Activated CD4-positive, CD25-positive, alpha-beta regulatory T cell treated with anti-CD3 and anti-CD28 coated beads, Interleukin-2, amount 50 U/mL, for 16 hours (primary cell): ENCODE data around the gene COL23A1.

Source experiments
- DNase-seq: peaks from one replicate; pipeline ENCODE4 v3.0.0-alpha.2; 2020; ENCODE audit warnings: low read depth, low spot score

Gene COL23A1

DNA sequence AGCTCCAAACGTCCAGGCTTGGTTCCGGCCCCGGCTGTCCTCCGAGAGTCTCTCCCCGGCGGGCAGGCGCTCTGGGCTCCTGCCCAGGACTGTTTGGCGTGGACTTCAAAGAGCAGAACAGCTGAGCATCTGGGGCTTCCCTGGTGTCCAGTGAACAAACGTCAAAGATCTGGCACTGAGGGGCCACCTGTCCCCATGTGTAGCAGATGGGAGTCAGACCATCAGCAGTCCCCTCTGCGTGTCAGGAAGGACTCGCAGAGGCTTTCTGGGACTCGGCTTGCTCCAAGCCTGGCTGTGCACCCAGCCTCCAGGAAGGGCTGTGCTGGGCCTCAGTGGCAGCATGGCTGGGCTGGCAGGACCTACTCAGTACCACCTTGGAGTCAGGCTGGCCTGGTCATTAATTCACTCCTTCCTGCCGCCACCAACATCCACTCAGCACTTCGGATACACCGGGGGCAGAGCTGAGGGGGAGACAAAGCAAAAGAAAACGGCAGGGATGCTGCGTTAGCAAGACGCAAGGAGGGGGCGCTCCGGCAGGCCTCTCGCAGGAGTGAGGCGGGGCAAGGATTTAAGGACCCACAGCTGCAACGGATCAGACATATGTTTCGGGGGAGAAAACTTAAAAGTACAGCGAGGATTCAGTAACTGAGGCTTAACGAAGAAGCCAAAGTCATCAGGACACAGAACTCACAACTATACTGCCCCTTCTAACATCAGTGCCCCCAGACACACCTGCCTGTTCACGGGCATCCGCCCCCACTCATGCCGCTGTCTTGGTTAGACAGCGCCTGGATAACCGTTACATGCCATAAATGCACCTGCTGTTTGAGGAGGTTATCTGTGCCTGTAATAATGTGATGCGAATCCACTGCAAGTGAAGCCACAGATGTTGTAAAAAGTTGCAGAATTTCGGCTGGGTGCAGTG, 193.1 kb downstream of the COL23A1 start:
- DNase-seq, result no peak

DNA sequence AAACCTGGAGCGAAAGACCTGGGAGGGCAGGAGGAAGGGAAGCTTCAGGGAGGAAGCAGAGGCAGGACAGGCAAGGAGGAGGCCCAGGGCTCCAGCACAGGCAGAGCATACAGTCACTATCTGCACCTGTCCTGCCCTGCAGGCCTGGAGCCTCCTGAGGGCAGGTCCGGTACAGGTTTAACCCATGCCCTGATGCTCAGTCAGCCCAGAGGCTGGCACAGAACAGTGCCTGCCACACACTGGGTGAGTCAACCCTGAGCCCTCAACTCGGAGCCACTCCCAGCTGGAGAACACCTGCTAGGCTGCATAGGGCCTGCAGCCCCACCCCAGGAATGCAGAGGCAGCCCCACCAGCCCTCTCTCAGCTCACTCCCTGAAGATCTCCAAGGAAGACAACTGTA, 196.1 kb downstream of the COL23A1 start:
- DNase-seq, result no peak

DNA sequence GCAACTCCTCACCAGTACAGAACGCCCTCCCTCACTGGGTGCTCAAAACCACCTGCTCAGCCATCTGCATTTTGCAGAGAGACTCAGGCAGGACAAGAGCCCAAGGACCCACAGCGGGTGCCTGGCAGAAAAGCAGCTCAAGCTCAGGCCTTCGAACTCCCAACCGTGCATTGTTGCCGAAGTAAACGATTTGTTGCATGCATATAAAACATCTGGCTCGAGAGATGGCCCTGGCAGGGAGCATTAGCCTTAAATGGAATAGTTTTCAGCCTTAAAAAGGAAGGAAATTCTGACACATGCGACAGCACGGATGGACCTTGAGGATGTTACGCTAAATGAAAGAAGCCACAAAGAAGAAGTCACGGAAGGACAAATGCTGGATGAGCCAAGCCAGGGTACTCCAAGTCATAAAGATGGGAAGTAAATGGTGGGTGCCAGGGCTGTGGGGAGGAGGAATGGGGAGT, 197.2 kb downstream of the COL23A1 start:
- DNase-seq, result no peak

DNA sequence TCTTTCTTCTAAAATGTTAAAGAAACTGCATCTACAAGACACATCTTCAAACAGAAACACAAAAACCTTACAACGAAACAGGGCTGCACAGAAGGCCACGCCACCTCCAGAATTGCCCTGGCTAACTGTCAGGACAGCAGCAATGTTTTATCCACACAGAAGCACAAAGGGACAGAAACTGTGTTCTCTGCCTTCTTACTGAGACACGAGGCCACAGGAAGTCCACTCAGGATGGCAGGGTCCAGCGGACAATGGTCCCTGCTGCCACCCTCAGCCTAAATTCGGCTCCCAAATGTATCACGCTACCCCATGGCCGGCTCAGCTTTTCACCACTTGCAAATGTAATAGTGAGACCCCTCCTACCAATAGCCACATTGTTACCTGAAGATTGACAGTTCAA, 197.8 kb downstream of the COL23A1 start:
- DNase-seq, result no peak

DNA sequence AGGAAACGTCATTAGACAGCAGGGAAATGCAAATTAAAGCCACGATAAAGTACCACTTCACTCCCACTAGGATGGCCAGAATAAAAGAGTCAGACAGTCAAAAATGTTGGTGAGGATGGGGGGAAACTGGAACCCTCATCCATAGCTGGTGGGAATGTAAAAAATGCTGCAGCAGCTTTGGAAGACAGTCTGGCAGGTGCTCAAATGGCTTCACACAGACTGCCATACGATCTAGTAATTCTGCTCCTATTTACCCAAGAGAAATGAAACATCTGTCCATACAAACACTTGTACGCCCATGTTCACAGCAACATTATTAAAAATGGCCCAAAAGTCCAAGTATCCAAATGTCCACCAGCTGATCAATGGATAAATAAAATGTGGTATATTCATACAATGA, 198.7 kb downstream of the COL23A1 start:
- no peak for DNase-seq

DNA sequence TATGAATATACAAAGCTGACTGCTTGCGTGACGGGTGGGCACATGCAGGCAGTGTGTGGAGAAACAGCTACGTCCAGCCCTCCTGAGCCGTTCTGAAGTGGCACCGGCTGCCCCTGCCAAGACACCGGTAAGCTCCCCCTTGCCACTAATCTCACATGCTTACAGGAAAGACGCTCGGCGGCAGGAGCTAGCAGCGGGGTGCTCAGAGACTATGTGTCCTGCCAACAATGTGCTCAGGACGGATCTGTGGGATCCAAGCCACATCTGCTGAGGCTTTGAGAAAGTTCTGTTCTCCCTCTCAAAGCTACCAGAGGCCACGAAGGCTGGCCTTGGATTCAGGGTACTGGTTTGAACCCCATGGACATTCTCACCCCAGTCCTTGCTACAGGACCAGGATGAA, 200.4 kb downstream of the COL23A1 start:
- DNase-seq, result no peak

DNA sequence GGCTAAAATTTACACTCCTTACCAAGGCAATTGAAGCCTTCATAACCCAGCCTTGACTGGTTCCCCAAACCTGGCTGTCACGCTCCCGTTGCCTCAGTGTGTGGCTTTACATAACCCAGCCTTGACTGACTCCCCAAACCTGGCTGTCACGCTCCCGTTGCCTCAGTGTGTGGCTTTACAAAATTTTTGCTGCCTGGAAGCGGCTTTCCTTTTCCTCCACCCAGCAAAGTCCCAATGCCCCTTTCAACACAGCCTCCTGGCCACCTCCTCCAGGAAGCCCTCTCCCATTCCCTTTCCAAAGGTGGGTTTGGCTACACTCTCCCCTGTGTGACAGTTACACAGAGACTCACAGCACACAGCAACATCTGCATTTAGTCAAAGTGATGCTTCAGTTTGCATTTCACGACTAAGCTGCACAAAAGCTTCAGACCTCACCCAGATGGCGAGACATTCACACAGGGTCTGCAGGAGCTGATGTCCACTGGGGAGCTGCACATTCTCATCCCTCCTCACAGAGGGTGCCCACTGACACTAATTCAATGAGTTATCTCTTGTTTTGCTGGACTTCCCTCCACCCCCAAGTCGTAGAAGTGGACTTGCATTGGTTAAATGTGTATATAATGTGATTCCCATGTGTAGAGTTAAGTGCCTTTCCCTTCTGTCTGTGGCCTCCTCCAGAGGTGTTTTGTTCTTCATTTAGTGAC, 201.0 kb downstream of the COL23A1 start:
- DNase-seq, result no peak

DNA sequence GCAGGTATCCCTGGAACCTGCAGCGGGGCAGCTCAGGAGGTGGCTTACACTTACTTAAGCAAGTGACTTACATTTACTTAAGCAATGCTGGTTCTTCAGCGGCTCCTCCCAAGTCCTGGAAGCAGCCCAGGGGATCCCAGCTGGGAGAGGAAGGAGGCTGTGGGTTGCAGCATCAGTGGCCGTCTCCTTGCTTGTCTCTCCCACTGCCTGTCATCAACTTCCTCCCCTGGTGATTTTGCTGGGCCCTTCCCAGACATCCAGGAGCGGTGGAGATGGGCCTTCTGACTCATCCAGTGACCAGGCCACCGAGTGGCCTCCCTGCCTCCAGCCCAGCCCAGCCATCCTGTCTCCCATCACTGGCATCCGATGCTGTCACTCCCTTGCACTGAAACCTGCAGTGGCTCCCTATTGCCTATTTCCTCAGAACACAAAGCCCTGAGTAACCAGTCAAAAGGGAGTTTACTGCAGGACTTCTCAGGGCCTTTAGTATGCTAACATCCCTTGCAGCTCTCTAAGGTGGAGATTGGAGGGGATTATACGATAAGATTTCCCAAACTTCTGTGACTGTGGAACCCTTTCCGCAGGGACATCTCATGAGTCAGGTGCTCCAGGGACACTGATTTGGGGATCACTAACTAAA, 201.7 kb downstream of the COL23A1 start:
- no peak for DNase-seq

DNA sequence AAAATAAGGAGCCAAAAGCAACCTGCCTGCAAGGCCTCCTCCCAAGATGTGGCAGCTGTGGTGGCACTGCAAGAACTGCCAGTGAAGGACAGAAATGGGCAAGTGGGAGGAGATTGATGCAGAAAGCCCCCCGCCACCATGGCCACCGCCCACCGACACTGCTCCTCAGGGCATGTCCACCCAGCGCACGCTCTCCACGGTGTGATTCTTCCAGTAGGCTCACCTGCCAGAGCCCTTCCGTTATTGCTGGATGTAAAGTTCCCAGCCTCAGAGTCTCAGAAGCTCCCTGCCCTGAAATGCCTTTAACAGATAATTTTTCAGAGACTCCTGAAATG, 202.4 kb downstream of the COL23A1 start:
- DNase-seq, result no peak

DNA sequence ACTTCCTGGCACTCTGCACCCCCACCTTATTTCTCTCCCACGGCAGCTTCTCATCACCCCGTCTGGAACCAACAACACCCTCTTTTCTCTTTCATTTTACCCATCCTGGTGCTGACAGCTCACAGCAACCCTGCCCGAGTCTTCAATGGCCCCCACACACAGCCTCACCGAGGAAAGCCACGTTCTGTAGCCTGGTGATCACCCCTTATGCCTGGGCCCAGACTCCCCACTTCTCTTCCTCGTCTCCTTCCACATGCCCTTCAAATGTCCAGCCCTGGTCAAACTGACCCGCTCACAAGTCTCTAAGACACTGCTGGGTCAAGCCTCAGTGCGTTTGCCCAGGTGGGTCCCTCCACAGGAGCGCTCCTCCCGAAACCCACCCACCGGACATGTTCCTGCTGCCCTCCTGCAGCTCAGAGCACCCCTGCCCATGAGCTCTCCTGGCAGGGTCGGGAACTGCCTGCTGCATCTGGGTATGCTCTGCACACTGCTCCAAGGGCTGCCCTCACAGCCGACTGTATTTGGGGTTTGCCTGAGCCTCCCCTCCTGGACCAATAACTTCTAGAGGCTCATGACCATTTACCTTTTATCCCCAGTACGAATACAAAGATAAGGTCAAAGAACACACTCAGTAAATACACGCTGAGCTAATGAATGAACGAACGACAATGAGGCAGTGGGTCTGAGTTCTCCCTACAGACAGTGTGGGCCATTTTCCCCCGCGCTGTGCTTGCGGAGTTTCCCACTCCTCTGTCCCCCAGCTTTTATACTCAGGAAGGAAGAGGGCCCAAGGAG, 202.9 kb downstream of the COL23A1 start:
- no peak for DNase-seq

DNA sequence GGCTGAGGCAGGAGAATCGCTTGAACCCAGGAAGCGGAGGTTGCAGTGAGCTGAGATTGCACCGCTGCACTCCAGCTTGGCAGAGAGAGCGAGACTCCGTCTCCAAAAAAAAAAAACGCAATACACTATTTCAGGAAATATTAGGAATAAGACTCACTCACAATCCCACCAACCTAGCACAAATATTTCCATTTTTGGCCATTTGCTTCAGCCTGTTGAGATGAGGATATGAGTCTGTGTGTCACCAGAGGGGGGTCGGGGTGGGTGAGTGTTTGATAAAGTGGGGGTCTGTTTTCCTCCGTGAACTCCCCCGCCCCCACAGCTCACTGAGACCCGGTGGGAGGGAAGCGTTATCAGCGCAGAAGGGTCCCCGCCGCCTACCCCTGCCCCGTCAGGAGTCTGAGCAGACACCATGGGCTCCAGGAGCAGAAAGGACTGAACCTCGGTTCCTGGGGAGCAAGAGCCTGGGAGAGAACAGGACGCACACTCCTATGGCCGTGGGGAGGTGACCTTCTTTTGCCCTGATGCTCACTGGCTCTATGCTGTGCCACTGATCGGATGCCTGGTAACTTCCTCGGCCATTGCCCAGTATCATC, 203.8 kb downstream of the COL23A1 start:
- DNase-seq, result no peak

DNA sequence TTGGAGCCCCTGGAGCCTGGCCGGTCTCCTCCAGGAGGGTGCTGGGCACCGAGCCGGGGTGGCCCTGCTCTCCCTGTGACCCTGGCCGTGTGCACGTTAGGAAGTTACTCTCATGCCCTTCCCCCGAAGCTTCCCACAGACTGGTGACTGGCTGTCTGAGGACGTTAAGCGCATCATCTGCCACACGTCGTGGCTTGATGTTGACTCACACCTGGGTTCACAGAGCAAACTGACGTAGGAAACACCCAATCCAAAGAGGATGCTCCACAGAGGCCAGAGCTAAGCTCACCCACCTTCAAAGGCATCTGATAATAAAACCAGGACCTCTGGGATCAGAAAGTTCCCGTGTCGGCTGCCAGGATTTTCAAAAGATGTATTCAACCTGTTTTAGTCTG, 204.7 kb downstream of the COL23A1 start:
- no peak for DNase-seq

DNA sequence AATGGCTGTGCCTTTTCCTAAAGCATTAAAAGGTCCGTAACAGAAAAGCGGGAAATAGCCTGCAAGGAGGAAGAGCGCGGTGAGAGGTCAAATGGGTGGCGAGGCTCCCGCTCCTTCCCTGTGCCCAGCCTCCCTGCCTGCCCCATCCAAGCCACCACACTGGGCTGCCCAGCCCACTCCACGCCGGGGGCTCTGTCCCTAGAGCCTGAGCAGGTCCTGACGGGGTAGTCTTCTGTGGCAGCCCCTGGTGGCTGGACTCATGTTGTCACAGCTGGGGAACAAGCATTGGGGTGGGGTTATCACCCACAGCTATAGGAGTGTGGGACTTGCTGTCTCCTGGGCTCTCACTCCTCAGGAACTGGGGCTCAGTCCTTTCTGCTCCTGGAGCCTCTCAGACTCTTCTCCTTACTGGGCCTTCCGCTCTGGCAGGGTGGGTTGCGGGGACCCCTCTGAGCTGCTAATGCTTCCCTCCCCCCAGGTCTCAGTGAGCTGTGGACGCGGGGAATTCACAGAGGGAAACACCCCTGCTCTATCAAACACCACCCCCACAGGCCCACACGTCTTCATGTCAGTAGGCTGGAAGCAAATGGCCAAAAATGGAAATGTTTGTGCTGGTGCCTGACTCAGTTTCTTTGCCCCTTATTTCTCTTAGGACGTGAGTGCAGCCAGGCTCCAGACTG, 205.2 kb downstream of the COL23A1 start:
- no peak for DNase-seq

DNA sequence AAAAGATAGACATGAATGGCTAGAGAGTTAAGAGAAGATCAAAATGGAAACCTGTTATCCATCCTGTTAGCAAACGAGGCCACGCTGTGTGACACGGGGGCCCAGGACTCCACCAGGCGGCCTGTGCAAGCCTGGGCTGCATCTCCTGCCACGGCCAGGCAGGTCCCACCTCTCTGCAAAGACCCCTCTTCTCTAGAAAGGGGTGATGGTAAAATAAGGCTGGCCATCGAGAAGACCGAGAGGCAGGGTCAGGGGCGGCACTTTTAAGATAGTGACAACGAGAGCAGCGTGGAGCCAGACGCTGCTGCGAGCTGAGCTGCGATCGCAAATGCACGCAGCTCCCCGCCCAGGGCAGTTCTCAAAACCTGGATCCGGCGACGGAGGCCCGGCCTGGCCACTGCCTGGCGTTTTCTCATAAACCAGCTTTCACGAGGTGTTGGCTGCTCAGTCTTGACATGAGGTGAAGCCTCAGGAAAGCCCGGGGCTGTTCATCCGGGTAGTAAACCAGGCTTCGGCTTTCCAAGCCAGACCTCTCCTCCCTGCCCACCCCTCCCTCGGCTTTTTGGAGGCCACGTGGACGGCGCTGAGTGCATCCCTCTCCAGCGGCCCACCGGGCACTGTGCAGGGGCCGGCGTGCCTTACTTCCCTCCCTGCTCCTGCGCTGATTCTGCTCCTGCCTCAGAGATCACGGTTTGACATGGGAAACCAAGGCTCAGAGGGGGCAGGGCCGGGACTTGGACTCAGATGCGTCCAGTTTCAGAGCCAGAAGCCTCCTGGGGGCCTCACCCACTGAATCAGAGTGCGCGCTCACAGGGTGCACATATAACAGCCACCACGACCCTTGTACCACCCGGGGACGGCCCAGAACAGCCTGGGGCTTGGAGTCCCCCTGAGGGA, 206.0 kb downstream of the COL23A1 start:
- no peak for DNase-seq

DNA sequence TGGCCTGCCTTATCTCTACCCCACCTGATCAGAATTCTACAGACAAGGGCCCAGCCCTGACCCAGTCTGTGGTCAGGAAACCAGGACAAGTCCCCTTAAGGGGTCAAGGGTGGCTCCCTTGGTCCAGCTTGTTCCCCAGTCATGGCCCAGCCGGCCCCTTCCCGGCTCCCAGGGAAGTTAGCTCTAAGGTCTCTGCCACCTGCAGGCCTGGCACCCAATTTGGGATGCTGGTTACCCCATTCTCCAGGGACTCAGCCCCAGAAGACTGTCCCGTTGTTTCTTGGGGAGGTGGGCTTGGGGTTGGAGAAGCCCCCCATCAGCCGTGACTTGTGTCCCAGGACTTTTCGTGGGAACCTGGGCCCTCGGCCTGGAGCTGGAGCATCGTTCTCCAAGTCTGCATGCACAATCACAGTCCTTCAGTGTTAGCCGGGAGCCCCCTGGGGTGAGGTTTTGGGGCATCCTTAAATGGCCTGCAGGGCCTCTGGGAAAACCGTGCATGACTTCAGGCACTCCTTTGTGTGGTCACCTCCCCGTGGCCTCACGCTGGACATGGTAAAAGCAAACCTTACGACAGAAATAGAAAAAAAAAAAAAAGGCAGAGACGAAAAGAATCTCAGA, 206.8 kb downstream of the COL23A1 start:
- DNase-seq, result no peak

DNA sequence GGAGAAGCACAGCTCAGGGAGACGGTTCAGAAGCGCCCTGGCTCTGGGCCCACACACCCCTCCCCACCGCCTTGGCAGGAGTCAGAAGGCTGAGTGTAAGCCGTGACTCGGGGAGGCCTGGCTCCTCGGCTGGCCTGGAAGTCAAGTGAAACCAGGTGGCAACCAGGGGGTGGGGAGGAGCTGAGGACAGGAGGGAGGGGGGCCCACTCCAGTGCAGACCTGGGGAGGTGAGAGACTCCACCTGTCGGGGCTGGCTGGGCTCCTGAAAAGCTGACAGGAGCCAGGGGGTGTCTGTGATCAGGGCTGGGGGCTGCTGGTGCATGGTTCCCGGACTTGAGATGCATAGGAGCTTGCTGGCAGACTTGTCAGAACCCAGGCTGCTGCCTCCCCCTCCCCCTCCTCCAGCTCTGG, 207.4 kb downstream of the COL23A1 start:
- DNase-seq, result no peak

DNA sequence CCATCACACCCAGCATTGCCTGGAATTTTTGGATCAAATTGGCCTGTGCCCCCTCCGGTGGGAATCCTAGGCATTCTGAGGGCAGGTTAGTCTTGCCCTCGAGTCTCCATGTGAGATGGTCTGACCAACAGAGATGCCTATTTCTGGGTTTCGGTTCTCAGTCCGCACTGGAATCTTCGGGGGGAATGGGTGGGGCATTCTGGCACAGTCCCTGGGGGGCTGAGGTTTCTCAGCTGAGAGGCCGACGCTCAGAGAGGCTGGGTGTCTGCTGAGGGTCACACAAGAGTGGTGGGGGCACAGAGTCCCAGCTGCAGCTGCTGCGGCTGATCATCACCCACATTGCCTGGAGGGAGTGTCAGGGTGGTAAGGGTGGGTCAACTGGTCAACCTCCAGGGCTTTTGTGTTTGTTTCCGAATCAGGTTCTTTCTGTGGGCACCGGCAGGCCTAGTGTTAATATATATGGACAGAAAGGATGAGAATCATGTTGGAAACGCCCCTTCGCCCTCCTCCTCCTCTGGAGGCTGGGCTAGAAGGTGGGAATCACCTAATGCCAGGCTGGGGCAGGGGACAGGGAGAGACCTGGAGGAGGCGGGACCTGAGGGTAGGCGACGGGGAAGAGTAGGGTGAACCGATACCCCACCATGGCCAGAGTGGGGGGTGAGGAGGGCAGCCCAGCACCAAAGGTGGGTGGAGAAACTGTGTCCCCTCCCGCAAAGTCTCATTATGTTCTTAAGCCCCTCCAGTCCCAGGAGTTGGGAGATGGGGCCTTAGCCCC, 208.1 kb downstream of the COL23A1 start:
- no peak for DNase-seq

DNA sequence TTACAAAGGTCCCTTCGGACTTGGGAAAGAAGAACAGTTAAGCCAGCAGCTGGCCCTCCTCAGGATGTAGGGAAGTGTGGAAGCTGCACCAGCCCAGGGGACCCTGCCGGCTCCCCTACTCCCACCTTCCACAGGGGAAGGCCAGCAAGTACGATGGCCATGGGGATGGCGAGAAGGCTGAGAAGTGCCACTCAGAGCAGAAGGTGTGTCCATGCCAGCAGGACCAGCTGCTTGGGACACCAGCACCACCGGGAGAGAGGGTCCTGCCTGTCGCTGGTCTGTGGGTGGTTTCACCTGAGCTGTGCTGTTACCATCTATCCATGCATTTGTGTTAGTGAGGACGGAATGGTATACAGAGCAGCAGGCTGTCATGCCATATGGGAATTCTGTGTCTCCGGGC, 209.0 kb downstream of the COL23A1 start:
- no peak for DNase-seq
